Loucy (cell line): ENCODE data around the gene STPG2.

Experiments
- H2AFZ ChIP-seq: fragments of 200-600 bp; sonication (generic); 2 replicates; pipeline ENCODE4 v1.6.0; 2016; ENCODE audit warnings: antibody characterized with exemption, mild to moderate bottlenecking, low read length, moderate library complexity
- H3F3A ChIP-seq: fragments of 200-600 bp; 2 replicates; pipeline ENCODE4 v1.6.0; 2016; ENCODE audit warnings: antibody characterized with exemption, low read depth, mild to moderate bottlenecking
- H3K27me3 ChIP-seq: fragments of 200-600 bp; sonication (generic); 2 replicates; pipeline ENCODE4 v1.6.1; 2014; ENCODE audit warnings: low read length, mild to moderate bottlenecking; ENCODE audit not compliant: insufficient read depth, poor library complexity, severe bottlenecking
- H3K36me3 ChIP-seq: fragments of 200-600 bp; sonication (generic); 2 replicates; pipeline ENCODE4 v1.6.1; 2016; ENCODE audit warnings: low read length; ENCODE audit not compliant: insufficient read depth
- H3K4me1 ChIP-seq: fragments of 200-600 bp; sonication (generic); 2 replicates; pipeline ENCODE4 v1.5.1; 2014; ENCODE audit warnings: low read length, mild to moderate bottlenecking; ENCODE audit not compliant: insufficient read depth, poor library complexity, severe bottlenecking
- H3K4me2 ChIP-seq: fragments of 200-600 bp; sonication (generic); 2 replicates; pipeline ENCODE4 v1.6.0; 2014; ENCODE audit warnings: antibody characterized with exemption, low read length, low read depth, mild to moderate bottlenecking; ENCODE audit not compliant: poor library complexity, severe bottlenecking
- H3K4me3 ChIP-seq: fragments of 200-600 bp; sonication (generic); 2 replicates; pipeline ENCODE4 v1.5.1; 2014; ENCODE audit warnings: low read length, mild to moderate bottlenecking, mixed read lengths; ENCODE audit not compliant: poor library complexity, severe bottlenecking
- H3K79me2 ChIP-seq: fragments of 200-600 bp; sonication (generic); 2 replicates; pipeline ENCODE4 v1.6.1; 2014; ENCODE audit warnings: low read length; ENCODE audit not compliant: insufficient read depth
- H3K9ac ChIP-seq: fragments of 200-600 bp; sonication (generic); 2 replicates; pipeline ENCODE4 v1.6.0; 2014; ENCODE audit warnings: mild to moderate bottlenecking, low read depth, low read length, moderate library complexity; ENCODE audit not compliant: poor library complexity, severe bottlenecking
- H3K9me2 ChIP-seq: fragments of 200-600 bp; sonication (generic); replicated peaks from 2 replicates; pipeline ENCODE4 v1.6.1; 2016; ENCODE audit warnings: low read depth, low read length, mixed read lengths
- H3K9me3 ChIP-seq: fragments of 200-600 bp; sonication (generic); 2 replicates; pipeline ENCODE4 v1.6.1; 2014; ENCODE audit warnings: mild to moderate bottlenecking, antibody characterized with exemption, low read length, low read depth; ENCODE audit not compliant: insufficient read depth
- H4K20me1 ChIP-seq: fragments of 200-600 bp; sonication (generic); 2 replicates; pipeline ENCODE4 v1.6.0; 2014; ENCODE audit warnings: antibody characterized with exemption, low read length, mild to moderate bottlenecking; ENCODE audit not compliant: insufficient read depth, poor library complexity, severe bottlenecking
- EZH2phosphoT487 ChIP-seq: fragments of 200-600 bp; IDR thresholded peaks from 2 replicates; pipeline ENCODE4 v1.6.1; 2018; ENCODE audit warnings: antibody characterized with exemption, mild to moderate bottlenecking, moderate library complexity, borderline replicate concordance
- TF ChIP-seq, protein P1 (sequence below): fragments of 200-600 bp; sonication (generic); conservative IDR thresholded peaks from 2 replicates; pipeline ENCODE4 v1.5.1; 2014; ENCODE audit warnings: mild to moderate bottlenecking, antibody characterized with exemption, low read length

The STPG2 gene

DNA sequence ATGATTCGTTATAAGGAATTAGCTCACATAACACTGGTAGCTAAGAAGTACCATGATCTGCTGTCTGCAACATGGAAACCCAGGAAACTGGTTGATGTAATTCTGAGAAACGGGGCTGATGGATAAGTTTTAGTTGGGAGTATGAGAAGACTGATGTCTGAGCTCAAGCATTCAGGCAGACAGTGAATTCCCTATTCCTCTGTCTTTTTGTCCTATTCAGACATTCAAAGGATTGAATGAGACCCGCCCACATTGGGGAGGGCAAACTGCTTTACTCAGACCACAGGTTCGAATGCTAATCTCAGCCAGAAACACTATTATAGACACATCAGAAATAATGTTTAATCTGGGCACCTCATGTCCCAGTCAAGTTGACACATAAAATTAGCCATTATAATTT, 515.5 kb downstream of the STPG2 start:
- Histone ChIP-seq H4K20me1 (no peaks in the 10 kb centered on the region), H3K9me2 (no peaks in the 10 kb centered on the region), H3F3A (no peaks in the 10 kb centered on the region), H2AFZ (no peak overlapping the region), H3K36me3 (no peaks in the 10 kb centered on the region), H3K4me1 (no peaks in the 10 kb centered on the region), H3K27me3 (no peaks in the 10 kb centered on the region), H3K9me3 (no peaks in the 10 kb centered on the region), H3K79me2 (no peaks in the 10 kb centered on the region), H3K4me2 (no peak overlapping the region), H3K9ac (no peak overlapping the region), H3K4me3 (no peak overlapping the region)
- no peak for TF ChIP-seq EZH2phosphoT487
- TF ChIP-seq, protein P1, sequence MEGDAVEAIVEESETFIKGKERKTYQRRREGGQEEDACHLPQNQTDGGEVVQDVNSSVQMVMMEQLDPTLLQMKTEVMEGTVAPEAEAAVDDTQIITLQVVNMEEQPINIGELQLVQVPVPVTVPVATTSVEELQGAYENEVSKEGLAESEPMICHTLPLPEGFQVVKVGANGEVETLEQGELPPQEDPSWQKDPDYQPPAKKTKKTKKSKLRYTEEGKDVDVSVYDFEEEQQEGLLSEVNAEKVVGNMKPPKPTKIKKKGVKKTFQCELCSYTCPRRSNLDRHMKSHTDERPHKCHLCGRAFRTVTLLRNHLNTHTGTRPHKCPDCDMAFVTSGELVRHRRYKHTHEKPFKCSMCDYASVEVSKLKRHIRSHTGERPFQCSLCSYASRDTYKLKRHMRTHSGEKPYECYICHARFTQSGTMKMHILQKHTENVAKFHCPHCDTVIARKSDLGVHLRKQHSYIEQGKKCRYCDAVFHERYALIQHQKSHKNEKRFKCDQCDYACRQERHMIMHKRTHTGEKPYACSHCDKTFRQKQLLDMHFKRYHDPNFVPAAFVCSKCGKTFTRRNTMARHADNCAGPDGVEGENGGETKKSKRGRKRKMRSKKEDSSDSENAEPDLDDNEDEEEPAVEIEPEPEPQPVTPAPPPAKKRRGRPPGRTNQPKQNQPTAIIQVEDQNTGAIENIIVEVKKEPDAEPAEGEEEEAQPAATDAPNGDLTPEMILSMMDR, result no peak

DNA sequence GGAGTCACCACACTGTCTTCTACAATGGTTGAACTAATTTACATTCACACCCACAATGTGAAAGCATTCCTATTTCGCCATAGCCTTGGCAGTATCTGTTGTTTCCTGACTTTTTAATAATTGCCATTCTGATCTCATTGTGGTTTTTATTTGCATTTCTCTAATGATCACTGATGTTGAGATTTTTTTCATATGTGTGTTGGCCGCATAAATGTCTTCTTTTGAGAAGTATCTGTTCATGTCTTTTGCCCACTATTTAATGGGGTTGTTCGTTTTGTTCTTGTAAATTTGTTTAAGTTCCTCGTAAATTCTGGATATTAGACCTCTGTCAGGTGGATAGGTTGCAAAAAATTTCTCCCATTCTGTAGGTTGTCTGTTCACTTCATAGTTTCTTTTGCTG, 519.1 kb downstream of the STPG2 start:
- no peak overlapping the region for H2AFZ ChIP-seq

DNA sequence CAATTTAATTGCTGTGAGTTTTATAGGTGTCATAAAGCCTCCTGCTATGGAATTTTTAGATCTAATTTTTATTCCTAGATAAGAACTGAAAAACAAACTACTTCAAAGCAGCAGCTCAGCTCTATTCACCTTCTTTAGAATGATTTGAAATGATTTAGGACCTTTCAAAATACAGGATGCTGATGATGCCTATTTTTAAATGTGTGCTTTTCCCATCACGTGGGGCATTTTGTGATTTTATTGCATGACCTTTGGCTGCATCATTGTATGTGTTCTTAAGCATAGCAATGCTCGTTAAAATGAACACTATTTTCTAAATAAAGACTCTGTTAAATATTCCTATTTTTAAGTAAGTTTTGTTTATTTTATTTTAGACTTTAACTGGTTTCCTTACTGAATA, 537.3 kb downstream of the STPG2 start:
- no peaks in the 10 kb centered on the region for H3K27me3 ChIP-seq
- H3K9ac ChIP-seq, result no peak overlapping the region
- H3K79me2 ChIP-seq, result no peaks in the 10 kb centered on the region
- no peak overlapping the region for H2AFZ ChIP-seq
- H3K4me3 ChIP-seq, result no peak overlapping the region
- TF ChIP-seq EZH2phosphoT487, result no peak
- TF ChIP-seq, protein P1, result no peak
- no peaks in the 10 kb centered on the region for H3K9me2 ChIP-seq
- no peaks in the 10 kb centered on the region for H3F3A ChIP-seq
- no peaks in the 10 kb centered on the region for H3K4me1 ChIP-seq
- no peaks in the 10 kb centered on the region for H4K20me1 ChIP-seq
- no peaks in the 10 kb centered on the region for H3K9me3 ChIP-seq
- no peaks in the 10 kb centered on the region for H3K36me3 ChIP-seq
- no peak overlapping the region for H3K4me2 ChIP-seq

More for the DNA sequence above, 519.1 kb downstream of the STPG2 start:
- no peaks in the 10 kb centered on the region for H4K20me1 ChIP-seq
- no peak overlapping the region for H3K9ac ChIP-seq
- H3K4me1 ChIP-seq, result no peaks in the 10 kb centered on the region
- H3K79me2 ChIP-seq, result no peaks in the 10 kb centered on the region
- TF ChIP-seq, protein P1, result no peak
- TF ChIP-seq EZH2phosphoT487, result no peak
- H3F3A ChIP-seq, result no peaks in the 10 kb centered on the region
- no peaks in the 10 kb centered on the region for H3K9me2 ChIP-seq
- H3K36me3 ChIP-seq, result no peaks in the 10 kb centered on the region
- no peaks in the 10 kb centered on the region for H3K27me3 ChIP-seq
- H3K4me3 ChIP-seq, result no peak overlapping the region
- H3K9me3 ChIP-seq, result no peaks in the 10 kb centered on the region
- no peak overlapping the region for H3K4me2 ChIP-seq
